Ishikawa (cell line): ENCODE measurements around the gene DSTN.

Source experiments
- CREB1 ChIP-seq: IDR thresholded peaks from 2 replicates; pipeline ENCODE4 v1.6.1; 2012; ENCODE audit warnings: low read depth
- TF ChIP-seq, protein P1 (sequence below): IDR thresholded peaks from 2 replicates; pipeline ENCODE4 v1.6.1; 2012

DNA sequence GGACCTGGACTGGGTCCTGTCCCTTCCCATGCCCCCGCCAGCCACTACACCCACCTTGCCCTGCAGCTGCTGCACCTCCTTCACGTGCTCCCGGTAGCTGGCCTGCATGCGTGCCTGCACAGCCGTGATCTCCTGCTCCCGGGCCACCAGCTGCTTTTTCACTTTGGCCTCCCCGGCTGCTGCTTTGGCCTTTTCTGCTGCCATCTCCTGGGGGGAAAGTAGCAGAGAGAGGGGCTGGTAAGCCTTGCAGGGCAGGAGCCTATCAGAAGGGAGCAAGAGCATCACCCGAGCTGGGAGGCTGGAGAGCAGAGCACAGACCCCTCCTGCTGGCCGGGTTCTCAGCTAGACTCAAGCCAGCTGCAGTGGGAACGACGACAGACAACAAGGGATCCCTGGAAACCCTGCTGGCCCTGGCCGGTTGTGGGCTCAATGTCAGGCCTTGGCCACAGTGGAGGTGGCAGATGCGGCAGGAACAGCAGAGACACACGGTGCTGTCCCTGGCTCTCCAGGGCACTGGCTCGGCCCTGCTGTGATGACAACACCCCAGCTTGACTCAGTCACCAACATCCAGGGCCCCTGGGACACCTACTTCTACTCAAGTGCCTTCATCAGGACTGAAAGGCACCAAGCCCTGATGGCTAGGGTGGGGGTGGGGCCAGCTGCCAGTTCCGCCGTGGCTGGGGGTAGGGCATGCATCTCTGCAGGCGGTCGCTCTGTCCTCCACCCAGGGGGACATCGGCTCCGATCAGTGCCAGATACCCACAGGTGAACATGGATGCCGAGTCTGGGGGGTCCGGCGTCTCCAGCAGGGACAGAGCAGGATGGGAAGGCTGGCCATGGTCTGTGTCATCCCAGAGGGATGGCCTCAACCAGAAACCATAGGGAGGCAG is 66.9 kb downstream of the DSTN start:
- TF ChIP-seq, protein P1, sequence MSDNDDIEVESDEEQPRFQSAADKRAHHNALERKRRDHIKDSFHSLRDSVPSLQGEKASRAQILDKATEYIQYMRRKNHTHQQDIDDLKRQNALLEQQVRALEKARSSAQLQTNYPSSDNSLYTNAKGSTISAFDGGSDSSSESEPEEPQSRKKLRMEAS: no peak
- no peak for TF ChIP-seq CREB1
